ENCODE data around the gene CHERP. TPM values are rescaled to one million over a fixed set of nuclear protein-coding genes. Genes with fewer than 3 reads are reported as not detected.

Gene CHERP
- total RNA-seq, 2 experiments from 2014 or later, result 47.1 to 48.2 TPM

GRCh38 chr19:16504271-16504670, 38.0 kb downstream of the CHERP start:
- Histone ChIP-seq H3K4me1 (ENCODE audit: insufficient read depth, low read length) (no peaks in the 10 kb centered on the region), H3K27ac (ENCODE audit: low read depth in 1 of 2, low read length in 2 of 2) (no peak overlapping the region), H3K27me3 (ENCODE audit: control insufficient read depth in 1 of 2, insufficient read depth in 2 of 2, low read length in 2 of 2) (no peaks in the 10 kb centered on the region), H3K9me3 (ENCODE audit: control insufficient read depth in 1 of 2, insufficient read depth in 1 of 2, low read length in 2 of 2) (no peaks in the 10 kb centered on the region), H3K4me3 (ENCODE audit: low read length) (no peak overlapping the region), H3K36me3 (ENCODE audit: insufficient read depth, low read length) (peaks cover 9% of the 10 kb centered on the region)
- ChIA-PET POLR2A (no interaction called here), CTCF (no interaction called here)
- TF ChIP-seq, protein P1, sequence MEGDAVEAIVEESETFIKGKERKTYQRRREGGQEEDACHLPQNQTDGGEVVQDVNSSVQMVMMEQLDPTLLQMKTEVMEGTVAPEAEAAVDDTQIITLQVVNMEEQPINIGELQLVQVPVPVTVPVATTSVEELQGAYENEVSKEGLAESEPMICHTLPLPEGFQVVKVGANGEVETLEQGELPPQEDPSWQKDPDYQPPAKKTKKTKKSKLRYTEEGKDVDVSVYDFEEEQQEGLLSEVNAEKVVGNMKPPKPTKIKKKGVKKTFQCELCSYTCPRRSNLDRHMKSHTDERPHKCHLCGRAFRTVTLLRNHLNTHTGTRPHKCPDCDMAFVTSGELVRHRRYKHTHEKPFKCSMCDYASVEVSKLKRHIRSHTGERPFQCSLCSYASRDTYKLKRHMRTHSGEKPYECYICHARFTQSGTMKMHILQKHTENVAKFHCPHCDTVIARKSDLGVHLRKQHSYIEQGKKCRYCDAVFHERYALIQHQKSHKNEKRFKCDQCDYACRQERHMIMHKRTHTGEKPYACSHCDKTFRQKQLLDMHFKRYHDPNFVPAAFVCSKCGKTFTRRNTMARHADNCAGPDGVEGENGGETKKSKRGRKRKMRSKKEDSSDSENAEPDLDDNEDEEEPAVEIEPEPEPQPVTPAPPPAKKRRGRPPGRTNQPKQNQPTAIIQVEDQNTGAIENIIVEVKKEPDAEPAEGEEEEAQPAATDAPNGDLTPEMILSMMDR (IDR thresholded peaks at IDR 0.05), result no peak
- Mint-ChIP-seq H3K36me3 (ENCODE audit: low read depth) (peaks cover 12% of the 10 kb centered on the region), H3K9me3 (no peaks in the 10 kb centered on the region), H3K4me1 (ENCODE audit: low read depth) (no peaks in the 10 kb centered on the region), H3K27me3 (no peaks in the 10 kb centered on the region), H3K4me3 (no peak overlapping the region), H3K27ac (no peak overlapping the region)
- intact Hi-C loops (cut with DNase I, micrococcal nuclease), result no loop called here
- DNase-seq (no peak), ATAC-seq (ENCODE audit: poor library complexity) (no peak)

DNA sequence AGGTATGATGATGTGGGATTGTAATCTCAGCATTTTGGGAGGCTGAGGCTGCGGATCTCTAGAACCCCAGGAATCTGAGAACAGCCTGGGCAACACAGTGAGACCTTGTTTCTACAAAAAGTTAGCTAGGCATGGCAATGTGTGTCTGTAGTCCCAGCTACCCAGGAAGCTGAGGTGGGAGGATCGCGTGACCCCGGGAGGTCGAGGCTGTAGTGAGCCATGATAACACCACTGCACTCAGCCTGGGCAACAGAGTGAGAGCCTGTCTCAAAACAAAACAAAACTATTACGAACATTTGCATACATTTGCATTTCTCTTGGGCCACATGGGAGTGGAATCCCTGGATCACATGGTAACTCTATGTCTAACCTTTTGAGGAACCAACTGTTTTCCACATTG, 44.4 kb downstream of the CHERP start:
- H3K4me3 Mint-ChIP-seq, result peak overlapping the region; percentile 73
- peaks cover 7% of the 10 kb centered on the region for H3K36me3 Mint-ChIP-seq (ENCODE audit: low read depth)
- H3K9me3 Mint-ChIP-seq, result no peaks in the 10 kb centered on the region
- ChIA-PET POLR2A (no interaction called here), CTCF (no interaction called here)
- no peak overlapping the region for H3K4me3 ChIP-seq (ENCODE audit: low read length)
- TF ChIP-seq, protein P1 (IDR thresholded peaks at IDR 0.05), result no peak
- ATAC-seq (ENCODE audit: poor library complexity) (no peak), DNase-seq (no peak)
- no peak overlapping the region for H3K27ac ChIP-seq (ENCODE audit: low read depth in 1 of 2, low read length in 2 of 2)
- H3K4me1 Mint-ChIP-seq (ENCODE audit: low read depth), result peaks cover 14% of the 10 kb centered on the region
- H3K36me3 ChIP-seq (ENCODE audit: insufficient read depth, low read length), result no peaks in the 10 kb centered on the region
- H3K27ac Mint-ChIP-seq, result no peak overlapping the region
- H3K9me3 ChIP-seq (ENCODE audit: control insufficient read depth in 1 of 2, insufficient read depth in 1 of 2, low read length in 2 of 2), result no peaks in the 10 kb centered on the region
- H3K4me1 ChIP-seq (ENCODE audit: insufficient read depth, low read length), result peaks cover 15% of the 10 kb centered on the region
- no peaks in the 10 kb centered on the region for H3K27me3 ChIP-seq (ENCODE audit: control insufficient read depth in 1 of 2, insufficient read depth in 2 of 2, low read length in 2 of 2)
- intact Hi-C loops (cut with DNase I, micrococcal nuclease), result no loop called here
- no peaks in the 10 kb centered on the region for H3K27me3 Mint-ChIP-seq

DNA sequence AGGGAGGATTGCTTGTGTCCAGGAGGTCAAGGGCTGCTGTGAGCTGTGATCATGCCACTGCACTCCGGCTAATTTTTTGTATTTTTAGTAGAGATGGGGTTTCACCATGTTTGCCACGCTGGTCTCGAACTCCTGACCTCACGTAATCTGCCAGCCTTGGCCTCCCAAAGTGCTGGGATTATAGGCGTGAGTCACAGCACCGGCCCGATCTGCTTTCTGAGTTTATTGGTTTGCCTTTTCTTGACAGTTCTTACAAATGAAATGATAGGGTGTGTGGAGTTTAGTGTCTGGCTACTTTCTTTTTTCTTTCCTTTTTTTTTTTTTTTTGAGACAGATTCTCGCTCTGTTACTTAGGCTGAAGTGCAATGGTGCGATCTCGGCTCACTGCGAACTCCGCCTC, 45.2 kb downstream of the CHERP start:
- CTCF ChIA-PET, result interaction anchor here (2.2 kb wide), 1 partner anchor 44 kb away, joined by 6 read pairs; no protein-coding TSS in a partner anchor
- no peak overlapping the region for H3K27ac Mint-ChIP-seq

More for the DNA sequence above, 45.2 kb downstream of the CHERP start:
- Histone ChIP-seq H3K27me3 (ENCODE audit: control insufficient read depth in 1 of 2, insufficient read depth in 2 of 2, low read length in 2 of 2) (no peaks in the 10 kb centered on the region), H3K9me3 (ENCODE audit: control insufficient read depth in 1 of 2, insufficient read depth in 1 of 2, low read length in 2 of 2) (no peaks in the 10 kb centered on the region), H3K4me1 (ENCODE audit: insufficient read depth, low read length) (peaks cover 15% of the 10 kb centered on the region), H3K4me3 (ENCODE audit: low read length) (no peak overlapping the region), H3K36me3 (ENCODE audit: insufficient read depth, low read length) (no peaks in the 10 kb centered on the region), H3K27ac (ENCODE audit: low read depth in 1 of 2, low read length in 2 of 2) (no peak overlapping the region)
- TF ChIP-seq, protein P1 (IDR thresholded peaks at IDR 0.05), result no peak
- Mint-ChIP-seq H3K27me3 (no peaks in the 10 kb centered on the region), H3K9me3 (no peaks in the 10 kb centered on the region), H3K4me1 (ENCODE audit: low read depth) (peaks cover 14% of the 10 kb centered on the region), H3K4me3 (peak overlapping the region; percentile 73), H3K36me3 (ENCODE audit: low read depth) (peaks cover 7% of the 10 kb centered on the region)
- POLR2A ChIA-PET, result interaction anchor here (0.6 to 1.9 kb wide), 4 partner anchors 46 to 163 kb away, joined by 3 to 11 read pairs (median 3); partner anchors contain the start of gene SMIM7
- intact Hi-C loops (cut with DNase I, micrococcal nuclease), result no loop called here
- DNase-seq, result no peak
- ATAC-seq (ENCODE audit: poor library complexity), result no peak

All from CD4-positive, alpha-beta T cell (primary cell).